PC-3 (cell line): ENCODE data around the gene CDC42SE2. TPM values are rescaled to one million over a fixed set of nuclear protein-coding genes. Genes with fewer than 3 reads are reported as not detected.

Experiments used
- ATAC-seq: fragments of 200-7000 bp; cut with Tn5 transposase; 2 replicates; pipeline ENCODE4 v1.9.1; 2020; ENCODE audit warnings: mild to moderate bottlenecking, moderate library complexity
- BruUV-seq: library from RNA; stranded (reverse); fragments of 400-500 nt; replicated peaks from 2 replicates; lab custom pipeline; 2021; lab: Mats Ljungman, UMichigan
- CTCF ChIA-PET: fragments of 300-600 bp; sonication (Branson Sonifier 250); formaldehyde crosslinking; loops from one replicate; lab custom pipeline; 2022; ENCODE audit warnings: antibody characterized with exemption; lab: Charles Lee
- POLR2A ChIA-PET: fragments of 300-600 bp; sonication (Branson Sonifier 250); formaldehyde crosslinking; loops from one replicate; lab custom pipeline; 2022; ENCODE audit warnings: antibody characterized with exemption; ENCODE audit not compliant: unreplicated experiment; lab: Charles Lee
- DNase-seq: peaks from one replicate; pipeline ENCODE4 v3.0.0-alpha.2; 2015
- H2AFZ ChIP-seq: fragments of 300-600 bp; sonication (generic); 2 replicates; pipeline ENCODE4 v1.6.0; 2016; ENCODE audit warnings: antibody characterized with exemption, low read length
- H3F3A ChIP-seq: fragments of 300-600 bp; sonication (generic); one replicate; pipeline ENCODE4 v1.6.0; 2017; ENCODE audit warnings: antibody characterized with exemption, low read length, control low read depth, mild to moderate bottlenecking; ENCODE audit not compliant: unreplicated experiment
- H3K27ac ChIP-seq: fragments of 300-600 bp; sonication (generic); 2 replicates; pipeline ENCODE4 v1.5.1; 2016; ENCODE audit warnings: mild to moderate bottlenecking, low read length
- H3K27me3 ChIP-seq: fragments of 300-600 bp; sonication (generic); 2 replicates; pipeline ENCODE4 v1.6.1; 2016; ENCODE audit warnings: low read length, mixed read lengths
- H3K36me3 ChIP-seq: fragments of 300-600 bp; sonication (generic); 2 replicates; pipeline ENCODE4 v1.6.1; 2016; ENCODE audit warnings: low read depth, mixed run types, low read length, mixed read lengths
- H3K4me1 ChIP-seq: fragments of 300-600 bp; sonication (generic); 2 replicates; pipeline ENCODE4 v1.5.1; 2016; ENCODE audit warnings: low read length; ENCODE audit not compliant: insufficient read depth
- H3K4me2 ChIP-seq: fragments of 300-600 bp; sonication (generic); 2 replicates; pipeline ENCODE4 v1.6.0; 2016; ENCODE audit warnings: low read length
- H3K4me3 ChIP-seq: fragments of 300-600 bp; sonication (generic); 2 replicates; pipeline ENCODE4 v1.5.1; 2016; ENCODE audit warnings: mild to moderate bottlenecking, low read length, mixed read lengths
- H3K79me2 ChIP-seq: fragments of 300-600 bp; sonication (generic); 2 replicates; pipeline ENCODE4 v1.6.1; 2017; ENCODE audit warnings: low read length, mixed read lengths
- H3K9ac ChIP-seq: fragments of 300-600 bp; sonication (generic); 2 replicates; pipeline ENCODE4 v1.6.0; 2016; ENCODE audit warnings: mild to moderate bottlenecking, low read length
- H3K9me2 ChIP-seq: fragments of 300-600 bp; sonication (generic); replicated peaks from 2 replicates; pipeline ENCODE4 v1.6.1; 2016; ENCODE audit warnings: mixed run types, low read length, mixed read lengths
- H3K9me3 ChIP-seq: fragments of 300-600 bp; sonication (generic); 2 replicates; pipeline ENCODE4 v1.6.1; 2016; ENCODE audit warnings: low read length, mixed read lengths
- H4K20me1 ChIP-seq: fragments of 300-600 bp; sonication (generic); 2 replicates; pipeline ENCODE4 v1.6.1; 2016; ENCODE audit warnings: low read length, mixed read lengths
- CTCF ChIP-seq: fragments of 300-600 bp; sonication (generic); conservative IDR thresholded peaks from 2 replicates; pipeline ENCODE4 v1.5.1; 2017; ENCODE audit warnings: antibody characterized with exemption, low read depth, mild to moderate bottlenecking, low read length
- EZH2 ChIP-seq: fragments of 300-600 bp; sonication (generic); IDR thresholded peaks from one replicate; pipeline ENCODE4 v1.6.1; 2017; ENCODE audit warnings: antibody characterized with exemption, mild to moderate bottlenecking, low read length; ENCODE audit not compliant: unreplicated experiment
- EZH2phosphoT487 ChIP-seq: fragments of 300-600 bp; sonication (generic); IDR thresholded peaks from 2 replicates; pipeline ENCODE4 v1.6.1; 2018; ENCODE audit warnings: mild to moderate bottlenecking, antibody characterized with exemption, low read length, borderline replicate concordance
- intact Hi-C: fragments of 100-400 bp; cut with micrococcal nuclease; formaldehyde crosslinking; loops from 2 replicates; pipeline ENCODE4 v1.9.0; 2023
- total RNA-seq: library from RNA; depleted of rRNA; stranded (reverse); fragments of >200 nt; gene quantifications from 2 replicates; pipeline ENCODE4 v1.2.3, GENCODE V29; 2014

CDC42SE2 gene
- total RNA-seq, 1 experiment from 2014 or later = 13.3 TPM

GRCh38 chr5:131357739-131358561 lies 94.1 kb downstream of the CDC42SE2 start:
- no peak for DNase-seq
- Histone ChIP-seq H3K27ac (no peak overlapping the region), H3K4me3 (no peak overlapping the region), H3F3A (no peaks in the 10 kb centered on the region), H3K4me2 (no peak overlapping the region), H4K20me1 (no peaks in the 10 kb centered on the region), H3K9me2 (no peaks in the 10 kb centered on the region), H3K27me3 (no peaks in the 10 kb centered on the region), H3K4me1 (no peaks in the 10 kb centered on the region), H3K79me2 (no peaks in the 10 kb centered on the region), H2AFZ (no peak overlapping the region), H3K9me3 (no peaks in the 10 kb centered on the region), H3K36me3 (no peaks in the 10 kb centered on the region), H3K9ac (no peak overlapping the region)
- no peak for ATAC-seq
- CTCF ChIA-PET = no interaction called here
- no TSS peak for BruUV-seq
- POLR2A ChIA-PET = no interaction called here
- intact Hi-C loops = no loop called here
- TF ChIP-seq CTCF = no peak
- no peak for TF ChIP-seq EZH2
- TF ChIP-seq EZH2phosphoT487 = no peak

- no peak overlapping the region for H3K9ac ChIP-seq
- no peaks in the 10 kb centered on the region for H3K4me1 ChIP-seq
- no peak for DNase-seq
- intact Hi-C loops = no loop called here
- no peak overlapping the region for H3K4me3 ChIP-seq
- CTCF ChIA-PET = no interaction called here
- H3K4me2 ChIP-seq = no peak overlapping the region
- no peaks in the 10 kb centered on the region for H3K27me3 ChIP-seq
- POLR2A ChIA-PET = no interaction called here
- no peaks in the 10 kb centered on the region for H3K9me3 ChIP-seq
- no peaks in the 10 kb centered on the region for H4K20me1 ChIP-seq
- H3K27ac ChIP-seq = no peak overlapping the region
- BruUV-seq = no TSS peak
- H3K36me3 ChIP-seq = no peaks in the 10 kb centered on the region
- no peak overlapping the region for H2AFZ ChIP-seq
- TF ChIP-seq EZH2 (no peak), CTCF (no peak), EZH2phosphoT487 (no peak)
- H3F3A ChIP-seq = no peaks in the 10 kb centered on the region
- no peaks in the 10 kb centered on the region for H3K9me2 ChIP-seq
- H3K79me2 ChIP-seq = no peaks in the 10 kb centered on the region
- ATAC-seq = no peak
Observed at GRCh38 chr5:131361677-131362315, 97.9 kb downstream of the CDC42SE2 start.
